ENCODE measurements around the gene ARHGAP26. TPM values are rescaled to one million over a fixed set of nuclear protein-coding genes. Genes with fewer than 3 reads are reported as not detected.
A peak's percentile ranks its signal among the peaks of the same experiment; 100 is the strongest.

Gene ARHGAP26
- total RNA-seq, 1 experiment from 2014 or later: 65.5 TPM

GRCh38 chr5:142922223-142922952, 152.2 kb downstream of the ARHGAP26 start:
- Histone ChIP-seq H3K4me3 (ENCODE audit: low read depth in 2 of 2, low read length in 2 of 2) (no peak overlapping the region), H3K27me3 (ENCODE audit: control insufficient read depth, insufficient read depth, low read length) (no peaks in the 10 kb centered on the region), H3K9me3 (ENCODE audit: control insufficient read depth, insufficient read depth, low read depth, low read length) (no peaks in the 10 kb centered on the region), H3K36me3 (ENCODE audit: control insufficient read depth, insufficient read depth, low read length) (peaks cover 2% of the 10 kb centered on the region; the same call in 1 of the 2 replicates), H3K27ac (ENCODE audit: low read length) (no peak overlapping the region), H3K4me1 (ENCODE audit: control insufficient read depth, insufficient read depth, low read length) (no peaks in the 10 kb centered on the region)
- intact Hi-C loops (cut with micrococcal nuclease; ENCODE audit: unreplicated experiment): loop anchor here (5.0 kb wide), 1 partner anchor 905 kb away; no protein-coding TSS in a partner anchor
- DNase-seq (ENCODE audit: low read depth, low spot score): peak; percentile 35
- peak; percentile 75 for ATAC-seq
- in situ Hi-C loops (cut with HindIII; ENCODE audit: low pct_unique_long_range_greater_than_20kb, low sequenced_read_pairs): no loop called here
- TF ChIP-seq CTCF (IDR thresholded peaks at IDR 0.05): peak; percentile 49; the same call in 1 of the 2 replicates
- TF ChIP-seq TCF7L2 (IDR thresholded peaks at IDR 0.05; ENCODE audit: low read depth, low read length): no peak
- TF ChIP-seq SIN3A (IDR thresholded peaks at IDR 0.05; ENCODE audit: borderline replicate concordance, insufficient read depth, low read depth, low read length): no peak
- TF ChIP-seq POLR2AphosphoS5 (IDR thresholded peaks at IDR 0.05; ENCODE audit: low read depth, low read length): no peak
- no peak for TF ChIP-seq REST (IDR thresholded peaks at IDR 0.05; ENCODE audit: insufficient read depth in 1 of 2, low read depth in 2 of 2, low read length in 1 of 2)
- ChIA-PET POLR2A (interaction anchor here (0.7 kb wide), 1 partner anchor 42 kb away, joined by 4 read pairs; no protein-coding TSS in a partner anchor), CTCF (interaction anchor here (0.7 kb wide), 1 partner anchor 204 kb away, joined by 3 read pairs; no protein-coding TSS in a partner anchor)
- BruUV-seq (replicated peaks): no TSS peak

GRCh38 chr5:142924135-142924883, 154.1 kb downstream of the ARHGAP26 start:
- no peaks in the 10 kb centered on the region for H3K9me3 ChIP-seq (ENCODE audit: control insufficient read depth, insufficient read depth, low read depth, low read length)
- H3K4me3 ChIP-seq (ENCODE audit: low read depth in 2 of 2, low read length in 2 of 2): no peak overlapping the region
- POLR2A ChIA-PET: no interaction called here
- DNase-seq (ENCODE audit: low read depth, low spot score) (no peak), ATAC-seq (no peak)
- no TSS peak for BruUV-seq (replicated peaks)
- H3K27me3 ChIP-seq (ENCODE audit: control insufficient read depth, insufficient read depth, low read length): no peaks in the 10 kb centered on the region
- CTCF ChIA-PET: interaction anchor here (0.7 kb wide), 1 partner anchor 1599 kb away, joined by 8 read pairs; no protein-coding TSS in a partner anchor
- in situ Hi-C loops (cut with HindIII; ENCODE audit: low pct_unique_long_range_greater_than_20kb, low sequenced_read_pairs): no loop called here
- H3K4me1 ChIP-seq (ENCODE audit: control insufficient read depth, insufficient read depth, low read length): no peaks in the 10 kb centered on the region
- intact Hi-C loops (cut with micrococcal nuclease; ENCODE audit: unreplicated experiment): loop anchor here (5.0 kb wide), 1 partner anchor 903 kb away; no protein-coding TSS in a partner anchor
- H3K27ac ChIP-seq (ENCODE audit: low read length): no peak overlapping the region
- no peak for TF ChIP-seq TCF7L2 (IDR thresholded peaks at IDR 0.05; ENCODE audit: low read depth, low read length)
- peak; percentile 15 for TF ChIP-seq CTCF (IDR thresholded peaks at IDR 0.05)
- peaks cover 2% of the 10 kb centered on the region; the same call in 1 of the 2 replicates for H3K36me3 ChIP-seq (ENCODE audit: control insufficient read depth, insufficient read depth, low read length)
